Inflammatory macrophage treated with lipopolysaccharide for 4 hours (primary cell): ENCODE measurements around the gene GCN1.
A peak's percentile ranks its signal among the peaks of the same experiment; 100 is the strongest.

ENCODE experiments used
- DNase-seq: peaks from one replicate; pipeline ENCODE4 v3.0.0-alpha.2; 2020

The GCN1 gene

GRCh38 chr12:120136093-120136770 lies 58.3 kb downstream of the GCN1 start:
- no peak for DNase-seq

GRCh38 chr12:120134307-120134980 lies 60.1 kb downstream of the GCN1 start:
- no peak for DNase-seq

GRCh38 chr12:120132863-120133385 lies 61.6 kb downstream of the GCN1 start:
- no peak for DNase-seq

GRCh38 chr12:120132054-120132836 lies 62.3 kb downstream of the GCN1 start:
- DNase-seq: no peak

GRCh38 chr12:120131116-120131515 lies 63.4 kb downstream of the GCN1 start:
- DNase-seq: no peak

GRCh38 chr12:120130011-120130410 lies 64.5 kb downstream of the GCN1 start:
- no peak for DNase-seq

- peak; percentile 95 for DNase-seq
These were observed 67.9 kb downstream of the GCN1 start for GRCh38 chr12:120126635-120127005.

- no peak for DNase-seq
These were observed 68.5 kb downstream of the GCN1 start for GRCh38 chr12:120125792-120126634.

GRCh38 chr12:120125029-120125428 lies 69.5 kb downstream of the GCN1 start:
- no peak for DNase-seq

- peak; percentile 84 for DNase-seq
These were observed 72.7 kb downstream of the GCN1 start for GRCh38 chr12:120121766-120122293.

- DNase-seq: no peak
These were observed 73.2 kb downstream of the GCN1 start for GRCh38 chr12:120121343-120121742.

- peak; percentile 88 for DNase-seq
These were observed 75.1 kb downstream of the GCN1 start for GRCh38 chr12:120119271-120119973.

- DNase-seq: peak; percentile 61
These were observed 76.0 kb downstream of the GCN1 start for GRCh38 chr12:120118321-120119061.

GRCh38 chr12:120117961-120118320 lies 76.6 kb downstream of the GCN1 start:
- DNase-seq: no peak

- peak; percentile 96 for DNase-seq
These were observed 77.5 kb downstream of the GCN1 start for GRCh38 chr12:120116792-120117651.

- no peak for DNase-seq
These were observed 78.1 kb downstream of the GCN1 start, which contains the start of gene RAB35 for GRCh38 chr12:120116441-120116791. RAB35 (minus strand) TSS chr12:120116753; CDS start chr12:120116650, 103 bp downstream.

- DNase-seq: peak; percentile 44
These were observed 78.6 kb downstream of the GCN1 start for GRCh38 chr12:120115692-120116440.

- DNase-seq: no peak
These were observed 79.4 kb downstream of the GCN1 start for GRCh38 chr12:120115066-120115465.
